Astrocyte (in vitro differentiated cells and primary cell): Measurements from ENCODE around the gene ZNF784.

Experiments used
- EZH2 ChIP-seq: IDR thresholded peaks from 2 replicates; pipeline ENCODE4 v1.6.1; 2012; ENCODE audit warnings: mild to moderate bottlenecking, low read length, inconsistent platforms; ENCODE audit not compliant: insufficient read depth
- TF ChIP-seq, protein P1 (sequence below): IDR thresholded peaks from 2 replicates; pipeline ENCODE4 v1.5.1; 2011; ENCODE audit warnings: low read depth, mild to moderate bottlenecking, inconsistent platforms, low read length, moderate library complexity; ENCODE audit not compliant: insufficient read depth

DNA sequence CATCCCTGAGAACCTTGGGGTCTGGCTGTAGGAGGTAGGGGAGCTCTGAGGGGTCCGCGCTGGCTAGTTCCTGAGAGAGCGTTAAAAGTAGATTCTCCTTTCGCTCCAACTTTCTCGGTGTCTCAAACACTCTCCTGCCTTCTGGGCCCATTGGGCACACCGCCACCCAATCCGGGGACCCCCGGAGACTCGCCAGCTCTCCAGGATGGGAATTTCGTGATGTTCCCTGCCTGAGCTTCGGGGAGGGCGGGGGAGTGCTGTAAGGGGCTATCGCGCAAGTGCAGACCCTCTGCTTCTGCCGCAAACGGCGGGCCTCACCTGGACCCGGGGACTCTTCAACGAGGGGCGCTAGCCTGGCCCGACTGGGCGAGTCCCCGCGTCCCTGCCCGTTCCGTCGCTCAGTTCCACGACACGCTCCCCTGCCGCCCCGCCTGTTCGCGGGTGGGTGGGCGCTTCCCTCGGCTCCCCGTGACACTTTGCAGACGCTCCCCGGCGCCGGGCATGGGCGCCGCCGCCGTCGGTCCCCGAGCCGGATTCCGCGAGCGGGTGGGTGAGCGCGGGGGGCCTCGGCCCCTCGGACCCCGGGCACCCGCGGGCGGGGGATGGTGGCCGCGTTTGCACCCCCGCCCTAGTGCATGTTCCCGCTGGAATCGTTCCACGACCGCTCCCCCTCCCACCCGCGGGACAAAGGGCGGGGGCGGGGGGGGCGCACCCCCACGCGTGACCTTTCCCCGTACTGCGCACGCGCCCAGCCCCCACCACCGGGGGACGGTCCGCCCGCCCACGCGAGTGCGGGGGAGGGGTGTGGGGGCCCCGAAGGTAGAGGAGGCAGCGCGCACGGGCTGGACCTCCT lies 23.6 kb upstream of the ZNF784 start, which contains the start of gene CCDC106:
- TF ChIP-seq, protein P1, sequence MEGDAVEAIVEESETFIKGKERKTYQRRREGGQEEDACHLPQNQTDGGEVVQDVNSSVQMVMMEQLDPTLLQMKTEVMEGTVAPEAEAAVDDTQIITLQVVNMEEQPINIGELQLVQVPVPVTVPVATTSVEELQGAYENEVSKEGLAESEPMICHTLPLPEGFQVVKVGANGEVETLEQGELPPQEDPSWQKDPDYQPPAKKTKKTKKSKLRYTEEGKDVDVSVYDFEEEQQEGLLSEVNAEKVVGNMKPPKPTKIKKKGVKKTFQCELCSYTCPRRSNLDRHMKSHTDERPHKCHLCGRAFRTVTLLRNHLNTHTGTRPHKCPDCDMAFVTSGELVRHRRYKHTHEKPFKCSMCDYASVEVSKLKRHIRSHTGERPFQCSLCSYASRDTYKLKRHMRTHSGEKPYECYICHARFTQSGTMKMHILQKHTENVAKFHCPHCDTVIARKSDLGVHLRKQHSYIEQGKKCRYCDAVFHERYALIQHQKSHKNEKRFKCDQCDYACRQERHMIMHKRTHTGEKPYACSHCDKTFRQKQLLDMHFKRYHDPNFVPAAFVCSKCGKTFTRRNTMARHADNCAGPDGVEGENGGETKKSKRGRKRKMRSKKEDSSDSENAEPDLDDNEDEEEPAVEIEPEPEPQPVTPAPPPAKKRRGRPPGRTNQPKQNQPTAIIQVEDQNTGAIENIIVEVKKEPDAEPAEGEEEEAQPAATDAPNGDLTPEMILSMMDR, result no peak
- TF ChIP-seq EZH2, result no peak
